WTC11 (cell line): ENCODE data around the gene EZR.

Experiments
- ATF3 ChIP-seq: sonication (generic); formaldehyde crosslinking; conservative IDR thresholded peaks from 2 replicates; pipeline ENCODE4 v1.8.1; 2022; ENCODE audit warnings: mild to moderate bottlenecking, missing genetic modification reagents
- CTCF ChIP-seq: fragments of 200-600 bp; IDR thresholded peaks from 2 replicates; pipeline ENCODE4 v1.8.0; 2022; ENCODE audit warnings: antibody characterized with exemption
- FOXK1 ChIP-seq: sonication (generic); formaldehyde crosslinking; IDR thresholded peaks from 2 replicates; pipeline ENCODE4 v1.8.0; 2022; ENCODE audit warnings: mild to moderate bottlenecking, moderate library complexity, missing genetic modification reagents
- NR1H2 ChIP-seq: sonication (generic); formaldehyde crosslinking; IDR thresholded peaks from 2 replicates; pipeline ENCODE4 v1.9.0; 2021; ENCODE audit warnings: mild to moderate bottlenecking, moderate library complexity, missing genetic modification reagents

GRCh38 chr6:158783851-158784250, 35.3 kb downstream of the EZR start:
- no peak for TF ChIP-seq CTCF
- no peak for TF ChIP-seq FOXK1 (CRISPR knock-in tag)
- TF ChIP-seq NR1H2 (CRISPR knock-in tag): no peak
- no peak for TF ChIP-seq ATF3 (CRISPR knock-in tag)
